Caco-2 (cell line): ENCODE results near the gene SCYGR5. TPM values are rescaled to one million over a fixed set of nuclear protein-coding genes. Genes with fewer than 3 reads are reported as not detected.

ENCODE experiments used
- BruUV-seq: library from RNA; stranded (reverse); fragments of 400-500 nt; replicated peaks from 2 replicates; lab custom pipeline; 2021; lab: Mats Ljungman, UMichigan
- CTCF ChIA-PET: fragments of 300-600 bp; sonication (Branson Sonifier 250); formaldehyde crosslinking; loops from one replicate; lab custom pipeline; 2022; ENCODE audit warnings: antibody characterized with exemption; lab: Charles Lee
- POLR2A ChIA-PET: fragments of 300-600 bp; sonication (Branson Sonifier 250); formaldehyde crosslinking; loops from one replicate; lab custom pipeline; 2022; ENCODE audit warnings: antibody characterized with exemption; lab: Charles Lee
- DNase-seq, 2 experiments: peaks; one replicate each; pipeline versions ENCODE4 v3.0.0 to v3.0.0-alpha.2; 2020 to 2022
- H3K27me3 ChIP-seq: replicated peaks from 2 replicates; pipeline ENCODE4 v1.6.0; 2011; ENCODE audit warnings: low read length; ENCODE audit not compliant: control insufficient read depth, insufficient read depth
- H3K36me3 ChIP-seq: 2 replicates; pipeline ENCODE4 v1.5.1; 2011; ENCODE audit warnings: low read length; ENCODE audit not compliant: control insufficient read depth, insufficient read depth
- H3K4me1 ChIP-seq: fragments of 250-450 bp; sonication (Bioruptor Pico); 2 replicates; pipeline ENCODE4 v1.5.1; 2020; ENCODE audit warnings: mild to moderate bottlenecking
- H3K4me3 ChIP-seq: 2 replicates; pipeline ENCODE4 v1.5.1; 2011; ENCODE audit warnings: low read depth, mild to moderate bottlenecking, control low read depth, low read length
- H3K9me3 ChIP-seq: fragments of 250-450 bp; sonication (Bioruptor Pico); 2 replicates; pipeline ENCODE4 v1.5.1; 2020; ENCODE audit warnings: mild to moderate bottlenecking, moderate library complexity
- H3K27ac Mint-ChIP-seq: one replicate; pipeline ENCODE4 v1.8.0; 2022; ENCODE audit warnings: mixed read lengths; ENCODE audit not compliant: unreplicated experiment
- H3K27me3 Mint-ChIP-seq: one replicate; pipeline ENCODE4 v1.8.0; 2022; ENCODE audit warnings: mixed read lengths; ENCODE audit not compliant: insufficient read depth, unreplicated experiment
- H3K36me3 Mint-ChIP-seq: one replicate; pipeline ENCODE4 v1.8.0; 2022; ENCODE audit warnings: mild to moderate bottlenecking, mixed read lengths; ENCODE audit not compliant: insufficient read depth, unreplicated experiment
- H3K4me1 Mint-ChIP-seq: one replicate; pipeline ENCODE4 v1.8.0; 2022; ENCODE audit warnings: low read depth, mixed read lengths; ENCODE audit not compliant: unreplicated experiment
- H3K4me3 Mint-ChIP-seq: one replicate; pipeline ENCODE4 v1.8.0; 2022; ENCODE audit warnings: mild to moderate bottlenecking, moderate library complexity, mixed read lengths; ENCODE audit not compliant: unreplicated experiment
- H3K9me3 Mint-ChIP-seq: one replicate; pipeline ENCODE4 v1.8.0; 2022; ENCODE audit warnings: mixed read lengths; ENCODE audit not compliant: unreplicated experiment
- intact Hi-C: fragments of 100-400 bp; cut with micrococcal nuclease; formaldehyde crosslinking; loops from one replicate; pipeline ENCODE4 v1.10.0; 2022; ENCODE audit not compliant: unreplicated experiment
- total RNA-seq: library from RNA; stranded (reverse); gene quantifications from 2 replicates; pipeline ENCODE4 v1.2.3, GENCODE V29; 2022
- TF ChIP-seq, protein P1 (sequence below), 2 experiments: fragments of 200-600 bp in 1 of 2; IDR thresholded peaks; 1 replicate in 1 of 2; 2 replicates in 1 of 2; pipeline versions ENCODE4 v1.5.1 to v1.8.0; 2011 to 2022; ENCODE audit warnings: antibody characterized with exemption in 1 of 2, control low read depth in 1 of 2, inconsistent platforms in 1 of 2, low read depth in 1 of 2, low read length in 1 of 2, mild to moderate bottlenecking in 1 of 2, moderate library complexity in 1 of 2; ENCODE audit not compliant: insufficient read depth in 1 of 2, severe bottlenecking in 1 of 2, unreplicated experiment in 1 of 2

The SCYGR5 gene
- total RNA-seq, 1 experiment from 2014 or later, result not detected

DNA sequence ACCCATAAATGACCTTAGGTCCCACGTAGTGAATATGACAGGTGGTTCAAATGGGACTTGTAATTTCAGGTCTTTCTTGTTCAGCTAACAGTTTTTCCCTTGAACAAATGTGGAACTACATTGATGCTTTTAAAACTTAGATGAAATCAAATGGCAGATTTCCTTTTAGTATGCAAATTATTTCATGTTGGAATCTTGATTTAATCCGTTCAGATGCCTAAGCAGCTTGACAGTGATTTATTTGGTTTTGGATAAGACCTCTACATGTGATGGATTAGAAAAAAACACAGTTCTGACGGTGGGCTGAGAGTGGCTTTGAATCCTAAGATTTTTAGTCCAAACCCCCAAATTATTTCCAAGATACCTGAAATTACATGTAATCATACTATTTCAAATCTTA, 32.4 kb upstream of the SCYGR5 start:
- intact Hi-C loops, result no loop called here
- BruUV-seq, result no TSS peak
- DNase-seq, result no peak
- no peaks in the 10 kb centered on the region for H3K27me3 ChIP-seq
- no peaks in the 10 kb centered on the region for H3K9me3 ChIP-seq
- Mint-ChIP-seq H3K4me1 (no peaks in the 10 kb centered on the region), H3K36me3 (no peaks in the 10 kb centered on the region), H3K4me3 (no peak overlapping the region), H3K27ac (no peak overlapping the region), H3K9me3 (no peaks in the 10 kb centered on the region), H3K27me3 (no peaks in the 10 kb centered on the region)
- H3K4me1 ChIP-seq, result peaks cover 5% of the 10 kb centered on the region
- ChIA-PET CTCF (interaction anchor here (0.6 kb wide), 1 partner anchor 479 kb away, joined by 3 read pairs; no protein-coding TSS in a partner anchor), POLR2A (no interaction called here)
- H3K4me3 ChIP-seq, result no peak overlapping the region
- TF ChIP-seq, protein P1, sequence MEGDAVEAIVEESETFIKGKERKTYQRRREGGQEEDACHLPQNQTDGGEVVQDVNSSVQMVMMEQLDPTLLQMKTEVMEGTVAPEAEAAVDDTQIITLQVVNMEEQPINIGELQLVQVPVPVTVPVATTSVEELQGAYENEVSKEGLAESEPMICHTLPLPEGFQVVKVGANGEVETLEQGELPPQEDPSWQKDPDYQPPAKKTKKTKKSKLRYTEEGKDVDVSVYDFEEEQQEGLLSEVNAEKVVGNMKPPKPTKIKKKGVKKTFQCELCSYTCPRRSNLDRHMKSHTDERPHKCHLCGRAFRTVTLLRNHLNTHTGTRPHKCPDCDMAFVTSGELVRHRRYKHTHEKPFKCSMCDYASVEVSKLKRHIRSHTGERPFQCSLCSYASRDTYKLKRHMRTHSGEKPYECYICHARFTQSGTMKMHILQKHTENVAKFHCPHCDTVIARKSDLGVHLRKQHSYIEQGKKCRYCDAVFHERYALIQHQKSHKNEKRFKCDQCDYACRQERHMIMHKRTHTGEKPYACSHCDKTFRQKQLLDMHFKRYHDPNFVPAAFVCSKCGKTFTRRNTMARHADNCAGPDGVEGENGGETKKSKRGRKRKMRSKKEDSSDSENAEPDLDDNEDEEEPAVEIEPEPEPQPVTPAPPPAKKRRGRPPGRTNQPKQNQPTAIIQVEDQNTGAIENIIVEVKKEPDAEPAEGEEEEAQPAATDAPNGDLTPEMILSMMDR (IDR thresholded peaks at IDR 0.05; ENCODE audit: insufficient read depth in 1 of 2, low read depth in 1 of 2, low read length in 1 of 2, severe bottlenecking in 1 of 2, unreplicated experiment in 1 of 2), result no peak
- no peaks in the 10 kb centered on the region for H3K36me3 ChIP-seq

DNA sequence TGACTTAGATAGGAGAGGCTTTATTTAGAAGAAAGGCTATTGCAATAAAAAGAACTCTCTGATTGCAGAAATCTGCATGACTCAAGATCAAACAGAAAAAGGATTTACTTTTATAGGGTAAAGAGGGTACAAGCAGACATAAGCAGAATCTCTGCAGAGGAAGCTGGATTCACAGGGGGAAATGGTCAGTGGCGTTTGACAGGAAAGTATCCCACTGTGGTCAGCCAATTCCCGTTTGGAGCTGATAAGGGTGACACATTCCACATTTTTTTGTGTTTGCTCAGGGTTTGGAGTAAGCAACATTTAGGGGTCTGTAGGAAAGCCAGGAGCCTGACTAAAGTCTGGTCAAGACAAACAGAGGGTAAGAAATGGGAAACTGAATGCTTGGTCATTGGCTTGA, 23.9 kb upstream of the SCYGR5 start:
- Mint-ChIP-seq H3K27ac (peak overlapping the region; percentile 80), H3K4me1 (peaks cover 14% of the 10 kb centered on the region), H3K4me3 (peak overlapping the region; percentile 13), H3K9me3 (no peaks in the 10 kb centered on the region), H3K36me3 (no peaks in the 10 kb centered on the region), H3K27me3 (no peaks in the 10 kb centered on the region)
- Histone ChIP-seq H3K36me3 (no peaks in the 10 kb centered on the region), H3K27me3 (no peaks in the 10 kb centered on the region), H3K4me3 (no peak overlapping the region), H3K4me1 (peaks cover 33% of the 10 kb centered on the region), H3K9me3 (no peaks in the 10 kb centered on the region)
- no TSS peak for BruUV-seq
- ChIA-PET CTCF (no interaction called here), POLR2A (no interaction called here)
- DNase-seq, result no peak
- intact Hi-C loops, result no loop called here
- TF ChIP-seq, protein P1 (IDR thresholded peaks at IDR 0.05; ENCODE audit: insufficient read depth in 1 of 2, low read depth in 1 of 2, low read length in 1 of 2, severe bottlenecking in 1 of 2, unreplicated experiment in 1 of 2), result no peak

DNA sequence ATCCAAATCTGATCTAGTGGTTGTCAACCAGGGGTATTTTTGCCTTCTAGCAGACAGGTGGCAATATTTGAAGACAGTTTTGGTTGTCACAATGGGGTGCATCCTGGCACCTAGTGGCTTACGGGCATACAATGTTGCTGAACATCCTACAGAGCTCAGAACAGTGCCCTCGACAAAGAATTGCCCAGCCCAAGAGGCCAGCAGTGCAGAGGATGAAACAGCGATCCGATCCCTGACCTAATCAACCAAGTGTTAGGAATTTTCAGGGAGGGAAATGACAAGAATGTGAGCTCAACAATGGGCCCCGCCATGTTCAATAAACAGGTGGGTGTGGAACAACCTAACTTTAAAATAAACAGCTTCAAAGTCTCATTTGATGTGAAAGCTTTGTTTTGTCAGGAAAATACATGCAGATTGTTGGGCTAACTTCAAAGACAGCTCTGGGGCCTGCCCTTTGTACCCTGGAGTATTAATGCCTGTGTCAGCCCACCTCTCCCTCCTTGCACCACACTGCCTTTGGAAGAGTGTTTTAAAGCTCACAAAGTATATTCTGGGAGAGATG, 22.5 kb upstream of the SCYGR5 start:
- no peaks in the 10 kb centered on the region for H3K27me3 Mint-ChIP-seq
- peaks cover 17% of the 10 kb centered on the region for H3K4me1 Mint-ChIP-seq
- Histone ChIP-seq H3K36me3 (no peaks in the 10 kb centered on the region), H3K4me1 (peaks cover 39% of the 10 kb centered on the region), H3K9me3 (no peaks in the 10 kb centered on the region), H3K27me3 (no peaks in the 10 kb centered on the region), H3K4me3 (no peak overlapping the region)
- ChIA-PET POLR2A (interaction anchor here (0.6 to 1.1 kb wide), 4 partner anchors 14 to 227 kb away, joined by 3 to 6 read pairs (median 4); partner anchors contain the start of gene DAW1), CTCF (interaction anchor here (0.6 to 1.7 kb wide), 6 partner anchors 9 to 164 kb away, joined by 3 to 12 read pairs (median 4); no protein-coding TSS in a partner anchor)
- TF ChIP-seq, protein P1 (IDR thresholded peaks at IDR 0.05; ENCODE audit: insufficient read depth in 1 of 2, low read depth in 1 of 2, low read length in 1 of 2, severe bottlenecking in 1 of 2, unreplicated experiment in 1 of 2), result no peak
- no peaks in the 10 kb centered on the region for H3K9me3 Mint-ChIP-seq
- no peak overlapping the region for H3K4me3 Mint-ChIP-seq
- peak overlapping the region; percentile 73 for H3K27ac Mint-ChIP-seq
- no peaks in the 10 kb centered on the region for H3K36me3 Mint-ChIP-seq
- intact Hi-C loops, result loop anchor here (1.0 to 2.0 kb wide), 4 partner anchors 9 to 69 kb away; no protein-coding TSS in a partner anchor
- peak; percentile 76 to 78 for DNase-seq
- BruUV-seq, result no TSS peak
